Measurements from ENCODE around the gene MOCS2.

- TF ChIP-seq CTCF (IDR thresholded peaks at IDR 0.05) (no peak), POLR2AphosphoS5 (IDR thresholded peaks at IDR 0.05) (no peak), POLR2A (IDR thresholded peaks at IDR 0.05) (no peak), EP300 (IDR thresholded peaks at IDR 0.05) (no peak)
These were observed 17.3 kb downstream of the MOCS2 start for GRCh38 chr5:53092242-53092641.
